ENCODE data around the gene HOXD9. TPM values are rescaled to one million over a fixed set of nuclear protein-coding genes. Genes with fewer than 3 reads are reported as not detected.

HOXD9 gene
- total and polyA plus RNA-seq, 8 donors: 0.18 to 0.76 (median 0.49) TPM; not detected in 4

GRCh38 chr2:176128172-176128981, 5.9 kb downstream of the HOXD9 start:
- Histone ChIP-seq H3K9me3 (peaks cover 0 to 26% (median 2%) of the 10 kb centered on the region in 4 donors), H3K36me3 (no peaks in the 10 kb centered on the region), H3K4me1 (peaks cover 16 to 52% (median 34%) of the 10 kb centered on the region in 4 donors), H3K27ac (peak overlapping the region in 3 of 5 donors; percentile 76 to 80 (median 77)), H3K27me3 (peaks cover 56 to 100% (median 93%) of the 10 kb centered on the region in 3 donors), H3K4me3 (peak overlapping the region in 3 of 4 donors; percentile 35 to 49 (median 46))
- TF ChIP-seq EP300 (IDR thresholded peaks at IDR 0.05): no peak
- WGBS, 5 donors: 10 to 13% (median 12%) methylated on average over 46 to 49 of the region's 49 CpGs
- DNase-seq: peak in 1 of 2 donors; percentile 58
- intact Hi-C loops (cut with DNase I; ENCODE audit: low total_unique reads): loop anchor here (5.0 to 10.0 kb wide), 2 partner anchors 526 to 1019 kb away; no protein-coding TSS in a partner anchor

- 4 to 8% (median 5%) methylated on average over 25 to 64 of the region's 64 CpGs for WGBS, 5 donors
- intact Hi-C loops (cut with DNase I; ENCODE audit: low total_unique reads): loop anchor here (5.0 to 10.0 kb wide), 2 partner anchors 526 to 1018 kb away; no protein-coding TSS in a partner anchor
- peak within 1 kb of the TSS; percentile 35 to 49 (median 46) for H3K4me3 ChIP-seq
- H3K27ac ChIP-seq: peak within 1 kb of the TSS; percentile 42 to 80 (median 76)
- H3K9me3 ChIP-seq: peaks cover 0 to 25% (median 2%) of the 10 kb centered on the region in 4 donors
- TF ChIP-seq POLR2AphosphoS5 (IDR thresholded peaks at IDR 0.05): peak in 2 of 3 donors; percentile 9 to 38
- no peak for TF ChIP-seq POLR2A (IDR thresholded peaks at IDR 0.05)
- peak in 1 of 2 donors; percentile 85 for DNase-seq
- peaks cover 58 to 100% (median 93%) of the 10 kb centered on the region in 3 donors for H3K27me3 ChIP-seq
- H3K4me1 ChIP-seq: peaks cover 16 to 45% (median 31%) of the 10 kb centered on the region in 4 donors
- H3K36me3 ChIP-seq: no peaks in the 10 kb centered on the region
These were observed 6.7 kb downstream of the HOXD9 start, which contains the start of gene HOXD8 for GRCh38 chr2:176128982-176129796. Gene HOXD8, plus strand, starts transcription at chr2:176129705. Its CDS starts 662 bp downstream, at chr2:176130367.

DNA sequence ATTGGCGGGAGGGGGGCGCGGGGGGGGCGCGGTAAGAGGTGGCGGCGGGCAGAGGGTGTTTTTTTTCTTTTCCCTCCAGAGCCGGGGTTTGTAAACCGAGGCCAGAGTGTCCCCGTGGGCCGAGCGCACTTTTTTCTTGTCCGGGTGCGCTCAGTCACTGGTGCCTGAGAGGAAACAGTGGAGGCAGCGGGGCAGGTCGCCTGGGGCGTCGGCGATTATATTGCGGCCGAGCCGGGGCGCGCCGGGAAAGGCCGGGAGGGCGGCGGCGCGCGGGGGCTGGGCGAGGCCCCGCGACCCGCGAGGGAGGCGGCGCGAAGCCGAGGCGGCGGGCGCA, 7.3 kb downstream of the HOXD9 start:
- TF ChIP-seq POLR2AphosphoS5 (IDR thresholded peaks at IDR 0.05) (no peak), EP300 (IDR thresholded peaks at IDR 0.05) (no peak), POLR2A (IDR thresholded peaks at IDR 0.05) (no peak)
- TF ChIP-seq, protein P1, sequence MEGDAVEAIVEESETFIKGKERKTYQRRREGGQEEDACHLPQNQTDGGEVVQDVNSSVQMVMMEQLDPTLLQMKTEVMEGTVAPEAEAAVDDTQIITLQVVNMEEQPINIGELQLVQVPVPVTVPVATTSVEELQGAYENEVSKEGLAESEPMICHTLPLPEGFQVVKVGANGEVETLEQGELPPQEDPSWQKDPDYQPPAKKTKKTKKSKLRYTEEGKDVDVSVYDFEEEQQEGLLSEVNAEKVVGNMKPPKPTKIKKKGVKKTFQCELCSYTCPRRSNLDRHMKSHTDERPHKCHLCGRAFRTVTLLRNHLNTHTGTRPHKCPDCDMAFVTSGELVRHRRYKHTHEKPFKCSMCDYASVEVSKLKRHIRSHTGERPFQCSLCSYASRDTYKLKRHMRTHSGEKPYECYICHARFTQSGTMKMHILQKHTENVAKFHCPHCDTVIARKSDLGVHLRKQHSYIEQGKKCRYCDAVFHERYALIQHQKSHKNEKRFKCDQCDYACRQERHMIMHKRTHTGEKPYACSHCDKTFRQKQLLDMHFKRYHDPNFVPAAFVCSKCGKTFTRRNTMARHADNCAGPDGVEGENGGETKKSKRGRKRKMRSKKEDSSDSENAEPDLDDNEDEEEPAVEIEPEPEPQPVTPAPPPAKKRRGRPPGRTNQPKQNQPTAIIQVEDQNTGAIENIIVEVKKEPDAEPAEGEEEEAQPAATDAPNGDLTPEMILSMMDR (IDR thresholded peaks at IDR 0.05): no peak
- Histone ChIP-seq H3K27me3 (peaks cover 53 to 100% (median 93%) of the 10 kb centered on the region in 3 donors), H3K4me3 (peak overlapping the region; percentile 35 to 49 (median 46)), H3K27ac (peak overlapping the region; percentile 25 to 80 (median 76)), H3K4me1 (peaks cover 16 to 45% (median 31%) of the 10 kb centered on the region in 4 donors), H3K36me3 (no peaks in the 10 kb centered on the region), H3K9me3 (peaks cover 0 to 25% (median 2%) of the 10 kb centered on the region in 4 donors)
- intact Hi-C loops (cut with DNase I; ENCODE audit: low total_unique reads): loop anchor here (5.0 to 10.0 kb wide), 2 partner anchors 525 to 1018 kb away; no protein-coding TSS in a partner anchor
- no peak for DNase-seq
- 2 to 7% (median 5%) methylated on average over 31 to 43 of the region's 43 CpGs for WGBS, 5 donors

- Histone ChIP-seq H3K36me3 (no peaks in the 10 kb centered on the region), H3K4me3 (peak overlapping the region; percentile 35 to 49 (median 46)), H3K27ac (peak overlapping the region; percentile 42 to 80 (median 75)), H3K9me3 (peaks cover 0 to 25% (median 2%) of the 10 kb centered on the region in 4 donors), H3K4me1 (peaks cover 16 to 45% (median 31%) of the 10 kb centered on the region in 4 donors), H3K27me3 (peaks cover 52 to 100% (median 93%) of the 10 kb centered on the region in 3 donors)
- TF ChIP-seq EP300 (IDR thresholded peaks at IDR 0.05) (no peak), POLR2AphosphoS5 (IDR thresholded peaks at IDR 0.05) (no peak), POLR2A (IDR thresholded peaks at IDR 0.05) (no peak)
- TF ChIP-seq, protein P1 (IDR thresholded peaks at IDR 0.05): no peak
- DNase-seq: peak in 1 of 2 donors; percentile 74
- intact Hi-C loops (cut with DNase I; ENCODE audit: low total_unique reads): no loop called here
- 2 to 9% (median 8%) methylated on average over 26 to 100 of the region's 100 CpGs for WGBS, 5 donors
These were observed 7.8 kb downstream of the HOXD9 start for GRCh38 chr2:176130147-176130956.

Data from stomach (tissue), 9 donors.